Neural cell (in vitro differentiated cells): Measurements from ENCODE around the gene RABGAP1L. TPM values are rescaled to one million over a fixed set of nuclear protein-coding genes. Genes with fewer than 3 reads are reported as not detected.

Source experiments
- H2AFZ ChIP-seq: fragments of 200-600, 300-800 bp; sonication (generic), shearing (Covaris generic); 2 replicates; pipeline ENCODE4 v1.6.0; 2014; ENCODE audit warnings: low read depth, mild to moderate bottlenecking, antibody characterized with exemption, low read length, moderate library complexity
- H3F3A ChIP-seq: fragments of 200-600 bp; shearing (Covaris generic); 2 replicates; pipeline ENCODE4 v1.6.1; 2016; ENCODE audit warnings: mild to moderate bottlenecking, moderate library complexity, mixed read lengths, antibody characterized with exemption, low read length; ENCODE audit not compliant: insufficient read depth, poor library complexity, severe bottlenecking
- H3K27ac ChIP-seq: fragments of 200-600, 300-800 bp; sonication (generic), shearing (Covaris generic); 2 replicates; pipeline ENCODE4 v1.5.1; 2014; ENCODE audit warnings: mild to moderate bottlenecking, low read length, moderate library complexity
- H3K27me3 ChIP-seq: fragments of 300-800, 200-600 bp; sonication (generic), shearing (Covaris generic); 2 replicates; pipeline ENCODE4 v1.6.0; 2014; ENCODE audit warnings: mild to moderate bottlenecking, low read depth, low read length, moderate library complexity; ENCODE audit not compliant: insufficient read depth
- H3K36me3 ChIP-seq: fragments of 300-800, 200-600 bp; sonication (generic), shearing (Covaris generic); 2 replicates; pipeline ENCODE4 v1.5.1; 2014; ENCODE audit warnings: mild to moderate bottlenecking, antibody characterized with exemption, low read length, moderate library complexity; ENCODE audit not compliant: insufficient read depth
- H3K4me2 ChIP-seq: fragments of 300-800, 200-600 bp; sonication (generic), shearing (Covaris generic); 2 replicates; pipeline ENCODE4 v1.6.0; 2014; ENCODE audit warnings: mild to moderate bottlenecking, low read length
- H3K4me3 ChIP-seq: fragments of 300-800, 200-600 bp; sonication (generic), shearing (Covaris generic); 2 replicates; pipeline ENCODE4 v1.5.1; 2014; ENCODE audit warnings: mild to moderate bottlenecking, low read length, moderate library complexity
- H3K79me2 ChIP-seq: fragments of 200-600 bp; shearing (Covaris generic); replicated peaks from 2 replicates; pipeline ENCODE4 v1.6.0; 2014; ENCODE audit warnings: mild to moderate bottlenecking, low read length, moderate library complexity; ENCODE audit not compliant: insufficient read depth
- H3K9ac ChIP-seq: fragments of 300-800, 200-600 bp; sonication (generic), shearing (Covaris generic); 2 replicates; pipeline ENCODE4 v1.6.1; 2016; ENCODE audit warnings: mild to moderate bottlenecking, low read length, mixed read lengths
- H3K9me2 ChIP-seq: fragments of 200-600 bp; shearing (Covaris generic); 2 replicates; pipeline ENCODE4 v1.6.1; 2016; ENCODE audit warnings: mild to moderate bottlenecking, low read length, mixed read lengths; ENCODE audit not compliant: insufficient read depth
- H3K9me3 ChIP-seq: fragments of 200-600, 300-800 bp; sonication (generic), shearing (Covaris generic); 2 replicates; pipeline ENCODE4 v1.6.1; 2016; ENCODE audit warnings: mild to moderate bottlenecking, mixed run types, low read length, moderate library complexity, mixed read lengths
- H4K20me1 ChIP-seq: fragments of 200-600 bp; shearing (Covaris generic); 2 replicates; pipeline ENCODE4 v1.6.1; 2016; ENCODE audit warnings: mild to moderate bottlenecking, mixed run types; ENCODE audit not compliant: insufficient read depth
- CTCF ChIP-seq: fragments of 450-650 bp; IDR thresholded peaks from 2 replicates; pipeline ENCODE4 v1.5.1; 2014; ENCODE audit warnings: antibody characterized with exemption, mild to moderate bottlenecking, moderate library complexity; ENCODE audit not compliant: poor library complexity, severe bottlenecking
- EP300 ChIP-seq: fragments of 450-650 bp; conservative IDR thresholded peaks from 2 replicates; pipeline ENCODE4 v1.6.1; 2014; ENCODE audit warnings: antibody characterized with exemption, mild to moderate bottlenecking, moderate library complexity; ENCODE audit not compliant: poor library complexity, severe bottlenecking
- EZH2 ChIP-seq: fragments of 200-600, 300-800 bp; shearing (Covaris generic), sonication (generic); IDR thresholded peaks from 2 replicates; pipeline ENCODE4 v1.6.1; 2014; ENCODE audit warnings: antibody characterized with exemption, low read length, borderline replicate concordance, mild to moderate bottlenecking; ENCODE audit not compliant: insufficient read depth, poor library complexity, severe bottlenecking
- MXI1 ChIP-seq: fragments of 450-650 bp; conservative IDR thresholded peaks from 2 replicates; pipeline ENCODE4 v1.6.1; 2014; ENCODE audit warnings: antibody characterized with exemption, mild to moderate bottlenecking; ENCODE audit not compliant: poor library complexity, severe bottlenecking
- POLR2AphosphoS5 ChIP-seq: IDR thresholded peaks from 2 replicates; pipeline ENCODE4 v1.6.1; 2012
- RAD21 ChIP-seq: fragments of 450-650 bp; conservative IDR thresholded peaks from 2 replicates; pipeline ENCODE4 v1.6.1; 2014; ENCODE audit warnings: antibody characterized with exemption, mild to moderate bottlenecking, moderate library complexity
- REST ChIP-seq: IDR thresholded peaks from 2 replicates; pipeline ENCODE4 v1.6.1; 2012; ENCODE audit warnings: borderline replicate concordance
- SMC3 ChIP-seq: fragments of 450-650 bp; conservative IDR thresholded peaks from 2 replicates; pipeline ENCODE4 v1.6.1; 2014; ENCODE audit warnings: antibody characterized with exemption, mild to moderate bottlenecking, moderate library complexity; ENCODE audit not compliant: poor library complexity
- TAF1 ChIP-seq: IDR thresholded peaks from 2 replicates; pipeline ENCODE4 v1.6.1; 2012; ENCODE audit warnings: low read depth
- polyA plus RNA-seq: library from polyadenylated mRNA; depleted of rRNA; stranded (reverse); fragments of >200 nt; gene quantifications from 2 replicates; pipeline ENCODE4 v1.2.3, GENCODE V29; 2014

Gene RABGAP1L
- polyA plus RNA-seq, 1 donor from 2014 or later = 32.2 TPM

GRCh38 chr1:174289644-174290310 is 130.5 kb downstream of the RABGAP1L start:
- Histone ChIP-seq H2AFZ (no peak overlapping the region), H3K36me3 (no peaks in the 10 kb centered on the region), H3K9me3 (no peaks in the 10 kb centered on the region), H3K27me3 (no peaks in the 10 kb centered on the region), H3K79me2 (no peaks in the 10 kb centered on the region), H3K4me3 (no peak overlapping the region), H3K9ac (no peak overlapping the region), H3K27ac (no peak overlapping the region), H4K20me1 (no peaks in the 10 kb centered on the region), H3F3A (no peaks in the 10 kb centered on the region), H3K4me2 (no peak overlapping the region), H3K9me2 (no peaks in the 10 kb centered on the region)
- TF ChIP-seq SMC3 (no peak), POLR2AphosphoS5 (no peak)

- Histone ChIP-seq H3K79me2 (no peaks in the 10 kb centered on the region), H3K36me3 (no peaks in the 10 kb centered on the region), H2AFZ (no peak overlapping the region), H3K9me3 (no peaks in the 10 kb centered on the region), H3K9me2 (no peaks in the 10 kb centered on the region), H3K4me2 (no peak overlapping the region), H3K4me3 (no peak overlapping the region), H3K9ac (no peak overlapping the region), H3K27me3 (no peaks in the 10 kb centered on the region), H3K27ac (no peak overlapping the region), H4K20me1 (no peaks in the 10 kb centered on the region), H3F3A (no peaks in the 10 kb centered on the region)
- TF ChIP-seq RAD21 (no peak), POLR2AphosphoS5 (no peak), REST (no peak), EP300 (no peak), EZH2 (no peak), MXI1 (no peak), TAF1 (no peak), CTCF (no peak), SMC3 (no peak)
Observed at GRCh38 chr1:174291059-174291458, 131.7 kb downstream of the RABGAP1L start.
